CD14-positive monocyte (primary cell): ENCODE results near the gene PSMD14. TPM values are rescaled to one million over a fixed set of nuclear protein-coding genes. Genes with fewer than 3 reads are reported as not detected.

ENCODE experiments used
- DNase-seq, 3 donors: peaks; one replicate each; pipeline ENCODE4 v3.0.0-alpha.2; 2011 to 2022
- H2AFZ ChIP-seq: 2 replicates; pipeline ENCODE4 v1.6.0; 2012; ENCODE audit warnings: mild to moderate bottlenecking, low read depth, low read length, inconsistent platforms; ENCODE audit not compliant: insufficient read depth, poor library complexity, severe bottlenecking
- H3K27ac ChIP-seq, 2 donors: 1 replicate in 1 of 2; 2 replicates in 1 of 2; pipeline ENCODE4 v1.5.1; 2012 to 2013; ENCODE audit warnings: low read length in 2 of 2, control low read depth in 1 of 2, inconsistent platforms in 1 of 2, low read depth in 1 of 2, mild to moderate bottlenecking in 1 of 2
- H3K27me3 ChIP-seq, 2 donors: one replicate each; pipeline versions ENCODE4 v1.6.0 to v1.6.1; 2011 to 2013; ENCODE audit warnings: low read length in 2 of 2; ENCODE audit not compliant: control insufficient read depth in 2 of 2, insufficient read depth in 2 of 2
- H3K36me3 ChIP-seq, 2 donors: replicated peaks in 1 of 2; 1 replicate in 1 of 2; 2 replicates in 1 of 2; pipeline versions ENCODE4 v1.5.1 to v1.6.1; 2012 to 2013; ENCODE audit warnings: low read length in 2 of 2, control low read depth in 1 of 2, inconsistent platforms in 1 of 2, mild to moderate bottlenecking in 1 of 2; ENCODE audit not compliant: insufficient read depth in 2 of 2, control insufficient read depth in 1 of 2
- H3K4me1 ChIP-seq, 2 donors: 1 replicate in 1 of 2; 2 replicates in 1 of 2; pipeline versions ENCODE4 v1.5.1 to v1.6.1; 2012 to 2013; ENCODE audit warnings: low read length in 2 of 2, control low read depth in 1 of 2, inconsistent platforms in 1 of 2, mild to moderate bottlenecking in 1 of 2, moderate library complexity in 1 of 2; ENCODE audit not compliant: insufficient read depth in 2 of 2, control insufficient read depth in 1 of 2
- H3K4me2 ChIP-seq: replicated peaks from 2 replicates; pipeline ENCODE3; 2012; ENCODE audit warnings: low read length, moderate library complexity, mild to moderate bottlenecking; ENCODE audit not compliant: poor library complexity, severe bottlenecking; ENCODE audit errors: extremely low read depth
- H3K4me3 ChIP-seq, 3 experiments: fragments of 200-600 bp in 1 of 3; sonication (generic) in 1 of 3; replicated peaks in 1 of 3; 1 replicate in 2 of 3; 2 replicates in 1 of 3; pipeline ENCODE4 v1.5.1; 2011 to 2013; ENCODE audit warnings: low read length in 3 of 3, mild to moderate bottlenecking in 3 of 3, control low read depth in 2 of 3, low read depth in 2 of 3, inconsistent platforms in 1 of 3, moderate library complexity in 1 of 3
- H3K79me2 ChIP-seq: 2 replicates; pipeline ENCODE4 v1.6.0; 2012; ENCODE audit warnings: mild to moderate bottlenecking, control low read depth, inconsistent platforms, low read length, moderate library complexity; ENCODE audit not compliant: insufficient read depth
- H3K9ac ChIP-seq: 2 replicates; pipeline ENCODE4 v1.6.0; 2017; ENCODE audit warnings: low read length, mild to moderate bottlenecking; ENCODE audit not compliant: insufficient read depth, poor library complexity, severe bottlenecking
- H3K9me3 ChIP-seq, 2 donors: replicated peaks in 1 of 2; 1 replicate in 1 of 2; 2 replicates in 1 of 2; pipeline versions ENCODE4 v1.5.1 to v1.6.1; 2012 to 2013; ENCODE audit warnings: low read length in 2 of 2, control low read depth in 1 of 2; ENCODE audit not compliant: control insufficient read depth in 1 of 2, insufficient read depth in 1 of 2
- H4K20me1 ChIP-seq: 2 replicates; pipeline ENCODE4 v1.6.0; 2012; ENCODE audit warnings: mild to moderate bottlenecking, low read length, control low read depth, moderate library complexity; ENCODE audit not compliant: insufficient read depth
- H3K27ac Mint-ChIP-seq, 7 donors: one replicate each; pipeline ENCODE4 v1.8.0; 2020; ENCODE audit warnings: mild to moderate bottlenecking in 7 of 7, mixed read lengths in 7 of 7, moderate library complexity in 6 of 7, inconsistent platforms in 2 of 7
- H3K27me3 Mint-ChIP-seq, 3 donors: one replicate each; pipeline ENCODE4 v1.8.0; 2021 to 2022; ENCODE audit warnings: low read depth in 3 of 3, mild to moderate bottlenecking in 3 of 3, mixed read lengths in 3 of 3, moderate library complexity in 3 of 3, inconsistent platforms in 1 of 3
- H3K36me3 Mint-ChIP-seq, 2 donors: one replicate each; pipeline ENCODE4 v1.8.0; 2020; ENCODE audit warnings: mixed read lengths in 2 of 2, inconsistent platforms in 1 of 2, mild to moderate bottlenecking in 1 of 2
- H3K4me1 Mint-ChIP-seq: one replicate; pipeline ENCODE4 v1.8.0; 2020; ENCODE audit warnings: mild to moderate bottlenecking, mixed read lengths
- H3K4me3 Mint-ChIP-seq, 2 donors: one replicate each; pipeline ENCODE4 v1.8.0; 2020; ENCODE audit warnings: mild to moderate bottlenecking in 2 of 2, mixed read lengths in 2 of 2, moderate library complexity in 1 of 2
- H3K9me3 Mint-ChIP-seq, 7 donors: one replicate each; pipeline ENCODE4 v1.8.0; 2020 to 2022; ENCODE audit warnings: mixed read lengths in 7 of 7, mild to moderate bottlenecking in 6 of 7, moderate library complexity in 6 of 7, inconsistent platforms in 2 of 7
- WGBS: methylation state at CpG from one replicate; pipeline ENCODE4 v1.1.5; 2013; ENCODE audit warnings: missing lambda C conversion rate; ENCODE audit not compliant: insufficient coverage; 5-methylcytosine and 5-hydroxymethylcytosine counted together
- intact Hi-C, 2 donors: fragments of 100-400 bp; cut with micrococcal nuclease; formaldehyde crosslinking; loops; one replicate each; pipeline versions ENCODE4 v1.15.0 to v1.15.1; 2023
- polyA plus RNA-seq, 3 donors: library from polyadenylated mRNA; depleted of rRNA in 1 of 3; unstranded in 2 of 3; stranded (reverse) in 1 of 3; fragments of 300-500 nt in 2 of 3; fragments of >200 nt in 1 of 3; fragmentation: Illumina TruSeq in 2 of 3; gene quantifications; 1 replicate in 2 of 3; 2 replicates in 1 of 3; pipeline ENCODE4 v1.2.3, GENCODE V29; 2012 to 2021
- TF ChIP-seq, protein P1 (sequence below): fragments of 200-600 bp; IDR thresholded peaks from one replicate; pipeline ENCODE4 v1.8.0; 2022; ENCODE audit warnings: antibody characterized with exemption, mild to moderate bottlenecking

Gene PSMD14
- polyA plus RNA-seq, 3 donors, result 8.7 to 37.8 (median 29.3) TPM

DNA sequence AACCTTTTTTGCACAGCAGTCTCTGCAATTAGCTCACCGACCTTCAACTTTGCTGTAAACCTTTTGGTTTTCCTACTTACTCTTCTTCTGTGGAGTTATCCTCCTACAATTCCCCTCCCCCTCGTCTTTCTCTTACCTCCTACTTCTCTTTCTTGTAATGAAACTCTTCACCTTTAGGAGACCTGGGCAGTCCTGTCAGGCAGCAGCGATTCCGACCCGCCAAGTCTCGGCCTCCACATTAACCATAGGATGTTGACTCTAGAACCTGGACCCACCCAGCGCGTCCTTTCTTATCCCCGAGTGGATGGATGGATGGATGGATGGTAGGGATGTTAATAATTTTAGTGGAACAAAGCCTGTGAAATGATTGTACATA is 116.2 kb downstream of the PSMD14 start:
- intact Hi-C loops, result no loop called here

DNA sequence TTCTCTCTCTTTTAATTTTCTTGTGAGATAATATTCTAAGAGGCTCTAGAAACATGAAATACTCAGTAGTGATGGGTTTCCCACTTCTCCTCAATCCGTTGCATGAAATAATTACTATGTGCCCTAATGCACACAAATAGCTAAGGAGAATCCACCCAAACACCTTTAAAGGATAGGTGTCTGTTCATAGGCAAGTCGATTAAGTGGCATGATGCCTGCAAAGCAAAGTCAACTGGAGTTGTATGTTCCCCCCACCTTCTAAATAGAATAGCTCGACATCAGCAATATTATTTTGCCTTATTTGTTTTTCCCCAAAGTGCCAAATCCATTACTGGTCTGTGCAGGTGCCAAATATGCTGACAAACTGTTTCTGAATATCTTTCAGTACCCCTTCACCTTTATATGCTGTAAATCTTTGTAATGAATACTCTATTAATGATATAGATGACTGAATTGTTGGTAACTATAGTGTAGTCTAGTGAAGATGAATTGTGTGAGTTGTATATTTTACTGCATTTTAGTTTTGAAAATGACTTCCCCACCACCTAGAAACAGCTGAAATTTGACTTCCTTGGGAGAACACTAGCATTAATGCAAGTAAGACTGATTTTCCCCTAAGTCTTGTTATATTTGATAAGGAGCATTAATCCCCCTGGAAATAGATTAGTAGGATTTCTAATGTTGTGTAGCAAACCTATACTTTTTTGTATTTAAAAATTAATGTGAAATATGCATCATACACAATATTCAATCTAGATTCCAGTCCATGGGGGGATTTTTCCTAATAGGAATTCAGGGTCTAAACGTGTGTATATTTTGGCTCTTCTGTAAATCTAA is 116.9 kb downstream of the PSMD14 start:
- no peak for DNase-seq
- Histone ChIP-seq H3K27me3 (peaks cover 96% of the 10 kb centered on the region in 2 donors), H4K20me1 (no peaks in the 10 kb centered on the region), H3K79me2 (no peaks in the 10 kb centered on the region), H2AFZ (no peak overlapping the region), H3K9ac (no peak overlapping the region), H3K27ac (no peak overlapping the region), H3K4me1 (peaks cover 19 to 25% of the 10 kb centered on the region in 2 donors), H3K4me2 (no peak overlapping the region), H3K4me3 (no peak overlapping the region), H3K36me3 (no peaks in the 10 kb centered on the region), H3K9me3 (peaks cover 0 to 52% of the 10 kb centered on the region in 2 donors)
- no CpG with 5 or more reads among the region's 4 CpGs for WGBS
- H3K4me1 Mint-ChIP-seq, result peaks cover 33% of the 10 kb centered on the region
- H3K27me3 Mint-ChIP-seq, result peaks cover 89 to 96% (median 91%) of the 10 kb centered on the region in 3 donors
- peaks cover 0 to 26% (median 15%) of the 10 kb centered on the region in 7 donors for H3K9me3 Mint-ChIP-seq
- TF ChIP-seq, protein P1, sequence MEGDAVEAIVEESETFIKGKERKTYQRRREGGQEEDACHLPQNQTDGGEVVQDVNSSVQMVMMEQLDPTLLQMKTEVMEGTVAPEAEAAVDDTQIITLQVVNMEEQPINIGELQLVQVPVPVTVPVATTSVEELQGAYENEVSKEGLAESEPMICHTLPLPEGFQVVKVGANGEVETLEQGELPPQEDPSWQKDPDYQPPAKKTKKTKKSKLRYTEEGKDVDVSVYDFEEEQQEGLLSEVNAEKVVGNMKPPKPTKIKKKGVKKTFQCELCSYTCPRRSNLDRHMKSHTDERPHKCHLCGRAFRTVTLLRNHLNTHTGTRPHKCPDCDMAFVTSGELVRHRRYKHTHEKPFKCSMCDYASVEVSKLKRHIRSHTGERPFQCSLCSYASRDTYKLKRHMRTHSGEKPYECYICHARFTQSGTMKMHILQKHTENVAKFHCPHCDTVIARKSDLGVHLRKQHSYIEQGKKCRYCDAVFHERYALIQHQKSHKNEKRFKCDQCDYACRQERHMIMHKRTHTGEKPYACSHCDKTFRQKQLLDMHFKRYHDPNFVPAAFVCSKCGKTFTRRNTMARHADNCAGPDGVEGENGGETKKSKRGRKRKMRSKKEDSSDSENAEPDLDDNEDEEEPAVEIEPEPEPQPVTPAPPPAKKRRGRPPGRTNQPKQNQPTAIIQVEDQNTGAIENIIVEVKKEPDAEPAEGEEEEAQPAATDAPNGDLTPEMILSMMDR, result no peak
- peaks cover 9 to 15% of the 10 kb centered on the region in 2 donors for H3K36me3 Mint-ChIP-seq
- peak overlapping the region in 1 of 2 donors; percentile 90 for H3K4me3 Mint-ChIP-seq
- no peak overlapping the region for H3K27ac Mint-ChIP-seq
- intact Hi-C loops, result no loop called here

More for the DNA sequence above, 116.2 kb downstream of the PSMD14 start:
- H3K4me3 Mint-ChIP-seq, result peak overlapping the region; percentile 61 to 90
- Histone ChIP-seq H3K9me3 (peaks cover 0 to 52% of the 10 kb centered on the region in 2 donors), H2AFZ (peak overlapping the region; percentile 54), H3K4me2 (peak overlapping the region; percentile 65), H3K79me2 (no peaks in the 10 kb centered on the region), H3K27me3 (peaks cover 96 to 97% of the 10 kb centered on the region in 2 donors), H3K27ac (no peak overlapping the region), H3K4me3 (peak overlapping the region in 1 of 3 experiments; percentile 59), H3K4me1 (peaks cover 19 to 25% of the 10 kb centered on the region in 2 donors), H4K20me1 (no peaks in the 10 kb centered on the region), H3K36me3 (no peaks in the 10 kb centered on the region), H3K9ac (no peak overlapping the region)
- peaks cover 37% of the 10 kb centered on the region for H3K4me1 Mint-ChIP-seq
- TF ChIP-seq, protein P1, result no peak
- H3K27ac Mint-ChIP-seq, result no peak overlapping the region
- H3K9me3 Mint-ChIP-seq, result peaks cover 0 to 29% (median 15%) of the 10 kb centered on the region in 7 donors
- no peak for DNase-seq
- WGBS, result 11% methylated on average over 7 of the region's 9 CpGs
- H3K27me3 Mint-ChIP-seq, result peaks cover 92 to 98% (median 92%) of the 10 kb centered on the region in 3 donors
- H3K36me3 Mint-ChIP-seq, result peaks cover 9 to 15% of the 10 kb centered on the region in 2 donors
